ENCODE measurements around the gene EHMT2. TPM values are rescaled to one million over a fixed set of nuclear protein-coding genes. Genes with fewer than 3 reads are reported as not detected.

EHMT2 gene
- total and polyA plus RNA-seq, 2 of the 4 experiments (the other 2 are of a cell fraction), result 38.0 to 51.2 TPM

- Histone ChIP-seq H3K18ac (ENCODE audit: low read depth, low read length) (no peak overlapping the region), H3K9me3 (ENCODE audit: control insufficient read depth, insufficient read depth, low read length) (no peaks in the 10 kb centered on the region), H3K27me3 (ENCODE audit: control insufficient read depth, insufficient read depth, low read length) (no peaks in the 10 kb centered on the region), H3K36me3 (ENCODE audit: control insufficient read depth, insufficient read depth, low read length) (peaks cover 1% of the 10 kb centered on the region), H3K4me2 (ENCODE audit: low read depth, low read length) (peak overlapping the region; percentile 91), H4K5ac (ENCODE audit: low read depth, low read length) (no peak overlapping the region), H3K4ac (ENCODE audit: low read depth, low read length) (peak overlapping the region; percentile 27; the same call in 1 of the 2 replicates), H3K14ac (replicated peaks; ENCODE audit: low read depth, low read length) (peak overlapping the region; percentile 66), H3K23ac (ENCODE audit: low read depth, low read length) (peak overlapping the region; percentile 94; the same call in 1 of the 2 replicates), H2BK20ac (ENCODE audit: low read depth, low read length) (no peak overlapping the region), H3K4me3 (ENCODE audit: insufficient read depth, low read depth, low read length) (peak overlapping the region; percentile 81), H4K20me1 (ENCODE audit: insufficient read depth, low read length) (peaks cover 11% of the 10 kb centered on the region), H2AK5ac (ENCODE audit: low read depth, low read length) (no peak overlapping the region), H2BK15ac (ENCODE audit: low read depth, low read length) (no peak overlapping the region), H2AK9ac (replicated peaks; ENCODE audit: low read depth, low read length, poor library complexity) (peak overlapping the region; percentile 18), H3K9me1 (ENCODE audit: insufficient read depth, low read length) (no peaks in the 10 kb centered on the region), H2BK5ac (ENCODE audit: low read depth, low read length, poor library complexity, severe bottlenecking) (no peak overlapping the region), H3K56ac (ENCODE audit: extremely low read depth, insufficient read depth, low read length) (no peak overlapping the region), H3K79me1 (ENCODE audit: low read depth in 1 of 2, low read length in 2 of 2) (peaks cover 7 to 24% of the 10 kb centered on the region in 2 experiments; a peak in 2 of 4 replicates), H4K91ac (ENCODE audit: insufficient read depth, low read depth, low read length) (no peak overlapping the region), H3K27ac (ENCODE audit: insufficient read depth, low read length) (peak overlapping the region; percentile 31; the same call in 1 of the 2 replicates), H3K9ac (ENCODE audit: low read depth, low read length) (peak overlapping the region; percentile 94), H2BK120ac (ENCODE audit: low read depth, low read length) (no peak overlapping the region), H2AFZ (replicated peaks; ENCODE audit: low read length, poor library complexity) (peak overlapping the region; percentile 21), H4K8ac (ENCODE audit: low read depth in 2 of 2, low read length in 2 of 2) (peak overlapping the region in 1 of 2 experiments; percentile 29; a peak in 1 of 4 replicates), H3K4me1 (ENCODE audit: control insufficient read depth, insufficient read depth, low read length) (peaks cover 7% of the 10 kb centered on the region)
- ATAC-seq (ENCODE audit: low read depth), result no peak
- WGBS, 2 experiments (ENCODE audit: extremely low coverage in 2 of 2, insufficient read length in 1 of 2), result 100% methylated on average over 2 of the region's 6 CpGs; no CpG with 5 or more reads in 1 of the 2 experiments
- in situ Hi-C loops (cut with MboI; ENCODE audit: low sequenced_read_pairs), result loop anchor here (10.0 kb wide), 2 partner anchors 146 to 286 kb away; partner anchors contain the start of genes ATP6V1G2, DDX39B, LY6G5C and NFKBIL1
- CTCF ChIA-PET, result interaction anchor here (0.7 kb wide), 1 partner anchor 17 kb away, joined by 4 read pairs; no protein-coding TSS in a partner anchor
- dilution Hi-C loops (cut with HindIII; ENCODE audit: low sequenced_read_pairs, unreplicated experiment), result no loop called here
- intact Hi-C loops (cut with micrococcal nuclease), result loop anchor here (1.0 to 5.0 kb wide), 6 partner anchors 59 to 169 kb away; partner anchors contain the start of genes ABHD16A, C6orf47, DDAH2 and GPANK1
- POLR2A ChIA-PET (ENCODE audit: unreplicated experiment), result interaction anchor here (0.6 kb wide), 1 partner anchor 24 kb away, joined by 5 read pairs; no protein-coding TSS in a partner anchor
- no peak for DNase-seq
- no peak for TF ChIP-seq FOS (IDR thresholded peaks at IDR 0.05; ENCODE audit: low read depth, low read length)
- no peak for TF ChIP-seq CEBPB (IDR thresholded peaks at IDR 0.05; ENCODE audit: low read depth, low read length)
- TF ChIP-seq RCOR1 (IDR thresholded peaks at IDR 0.05; ENCODE audit: insufficient replicate concordance, low read length), result no peak
- TF ChIP-seq POLR2A (IDR thresholded peaks at IDR 0.05; ENCODE audit: low read depth, low read length), result no peak
- no peak for TF ChIP-seq RFX5 (IDR thresholded peaks at IDR 0.05; ENCODE audit: low read depth, low read length)
- TF ChIP-seq CHD1 (IDR thresholded peaks at IDR 0.05; ENCODE audit: low read depth, low read length), result no peak
- BruUV-seq (replicated peaks), result no TSS peak
Observed at GRCh38 chr6:31830886-31831335, 66.6 kb downstream of the EHMT2 start.

Small RNA genes within 50 kb of the gene (microRNA-seq; reads per million reads assigned to microRNA genes)
- gene AL645922.1 (ENCODE audit: insufficient read depth, insufficient read length) (not detected), gene SNORD48 (ENCODE audit: insufficient read depth, insufficient read length) (1,363 reads per million, percentile 94 among the genes with 10 or more reads in this experiment), gene SNORD52 (ENCODE audit: insufficient read depth, insufficient read length) (not detected)

Small RNA genes within 50 kb of the gene (small RNA-seq; reads per million reads assigned to genes)
- gene AL645922.1, result 0 reads per million in 5 experiments
- 5.8 to 103 (median 46.1) reads per million in 5 experiments for gene SNORD48
- gene SNORD52, result 0 reads per million in 5 experiments

Other genes with a start within 250 kb of the EHMT2 start
Only the 30 nearest of the 36 such genes appear.
- gene LY6G5B, start 227.7 kb downstream of the EHMT2 start, total RNA-seq (2012; rRNA removed), result 1.9 and 2.2 TPM in 2 replicates
- gene LY6G5B, start 227.7 kb downstream of the EHMT2 start, polyA plus RNA-seq (2012; rRNA removed), result 10.2 and 13.6 TPM in 2 replicates
- 0.18 TPM in 1 of 2 replicates, not detected in the other for gene LY6G5C, start 216.6 kb downstream of the EHMT2 start, total RNA-seq (2012; rRNA removed)
- gene LY6G5C, start 216.6 kb downstream of the EHMT2 start, polyA plus RNA-seq (2012; rRNA removed), result 2.0 and 2.1 TPM in 2 replicates
- gene ABHD16A, start 194.4 kb downstream of the EHMT2 start, total RNA-seq (2012; rRNA removed), result 30.3 and 35.1 TPM in 2 replicates
- gene ABHD16A, start 194.4 kb downstream of the EHMT2 start, polyA plus RNA-seq (2012; rRNA removed), result 31.5 and 34.6 TPM in 2 replicates
- not detected in 2 replicates for gene LY6G6F, start 190.8 kb downstream of the EHMT2 start, total RNA-seq (2012; rRNA removed)
- gene LY6G6F, start 190.8 kb downstream of the EHMT2 start, polyA plus RNA-seq (2012; rRNA removed), result not detected in 2 replicates
- gene LY6G6D, start 182.3 kb downstream of the EHMT2 start, total RNA-seq (2012; rRNA removed), result not detected in 2 replicates
- not detected in 2 replicates for gene LY6G6D, start 182.3 kb downstream of the EHMT2 start, polyA plus RNA-seq (2012; rRNA removed)
- not detected in 2 replicates for gene LY6G6C, start 176.0 kb downstream of the EHMT2 start, total RNA-seq (2012; rRNA removed)
- not detected in 2 replicates for gene LY6G6C, start 176.0 kb downstream of the EHMT2 start, polyA plus RNA-seq (2012; rRNA removed)
- not detected in 2 replicates for gene MPIG6B, start 174.3 kb downstream of the EHMT2 start, total RNA-seq (2012; rRNA removed)
- not detected in 2 replicates for gene MPIG6B, start 174.3 kb downstream of the EHMT2 start, polyA plus RNA-seq (2012; rRNA removed)
- gene DDAH2, start 168.4 kb downstream of the EHMT2 start, total RNA-seq (2012; rRNA removed), result 40.0 and 40.7 TPM in 2 replicates
- 57.9 and 58.4 TPM in 2 replicates for gene DDAH2, start 168.4 kb downstream of the EHMT2 start, polyA plus RNA-seq (2012; rRNA removed)
- gene CLIC1, start 161.2 kb downstream of the EHMT2 start, total RNA-seq (2012; rRNA removed), result 992 and 1,185 TPM in 2 replicates
- 692 and 706 TPM in 2 replicates for gene CLIC1, start 161.2 kb downstream of the EHMT2 start, polyA plus RNA-seq (2012; rRNA removed)
- gene MSH5, start 157.7 kb downstream of the EHMT2 start, total RNA-seq (2012; rRNA removed), result 4.7 and 5.6 TPM in 2 replicates
- 14.5 and 15.7 TPM in 2 replicates for gene MSH5, start 157.7 kb downstream of the EHMT2 start, polyA plus RNA-seq (2012; rRNA removed)
- not detected in 2 replicates for gene SAPCD1, start 135.0 kb downstream of the EHMT2 start, total RNA-seq (2012; rRNA removed)
- gene SAPCD1, start 135.0 kb downstream of the EHMT2 start, polyA plus RNA-seq (2012; rRNA removed), result 2.2 and 2.3 TPM in 2 replicates
- under 0.01 and 0.28 TPM in 2 replicates for gene VWA7, start 120.4 kb downstream of the EHMT2 start, total RNA-seq (2012; rRNA removed)
- gene VWA7, start 120.4 kb downstream of the EHMT2 start, polyA plus RNA-seq (2012; rRNA removed), result 1.0 and 1.4 TPM in 2 replicates
- gene VARS1, start 101.9 kb downstream of the EHMT2 start, total RNA-seq (2012; rRNA removed), result 32.2 and 41.2 TPM in 2 replicates
- 39.6 and 42.0 TPM in 2 replicates for gene VARS1, start 101.9 kb downstream of the EHMT2 start, polyA plus RNA-seq (2012; rRNA removed)
- gene LSM2, start 90.7 kb downstream of the EHMT2 start, total RNA-seq (2012; rRNA removed), result 48.0 and 56.3 TPM in 2 replicates
- 55.0 and 61.0 TPM in 2 replicates for gene LSM2, start 90.7 kb downstream of the EHMT2 start, polyA plus RNA-seq (2012; rRNA removed)
- 1.3 and 1.4 TPM in 2 replicates for gene HSPA1L, start 82.4 kb downstream of the EHMT2 start, total RNA-seq (2012; rRNA removed)
- gene HSPA1L, start 82.4 kb downstream of the EHMT2 start, polyA plus RNA-seq (2012; rRNA removed), result 0.97 and 1.0 TPM in 2 replicates
- 94.6 and 102 TPM in 2 replicates for gene HSPA1A, start 82.2 kb downstream of the EHMT2 start, total RNA-seq (2012; rRNA removed)
- gene HSPA1A, start 82.2 kb downstream of the EHMT2 start, polyA plus RNA-seq (2012; rRNA removed), result 93.1 and 95.3 TPM in 2 replicates
- 93.6 and 118 TPM in 2 replicates for gene HSPA1B, start 70.0 kb downstream of the EHMT2 start, total RNA-seq (2012; rRNA removed)
- 59.4 and 61.1 TPM in 2 replicates for gene HSPA1B, start 70.0 kb downstream of the EHMT2 start, polyA plus RNA-seq (2012; rRNA removed)
- 23.6 and 28.5 TPM in 2 replicates for gene NEU1, start 34.9 kb downstream of the EHMT2 start, total RNA-seq (2012; rRNA removed)
- 36.2 and 37.3 TPM in 2 replicates for gene NEU1, start 34.9 kb downstream of the EHMT2 start, polyA plus RNA-seq (2012; rRNA removed)
- gene SLC44A4, start 18.7 kb downstream of the EHMT2 start, total RNA-seq (2012; rRNA removed), result 0.36 TPM in 1 of 2 replicates, not detected in the other
- gene SLC44A4, start 18.7 kb downstream of the EHMT2 start, polyA plus RNA-seq (2012; rRNA removed), result 0.14 and 0.19 TPM in 2 replicates
- 2.0 and 2.5 TPM in 2 replicates for gene ZBTB12, start 4.4 kb upstream of the EHMT2 start, total RNA-seq (2012; rRNA removed)
- gene ZBTB12, start 4.4 kb upstream of the EHMT2 start, polyA plus RNA-seq (2012; rRNA removed), result 8.1 and 8.5 TPM in 2 replicates
- gene C2, start 30.0 kb upstream of the EHMT2 start, total RNA-seq (2012; rRNA removed), result under 0.01 and 0.18 TPM in 2 replicates
- gene C2, start 30.0 kb upstream of the EHMT2 start, polyA plus RNA-seq (2012; rRNA removed), result 0.19 and 0.26 TPM in 2 replicates
- 1.4 and 1.8 TPM in 2 replicates for gene CFB, start 48.4 kb upstream of the EHMT2 start, total RNA-seq (2012; rRNA removed)
- 5.8 and 6.1 TPM in 2 replicates for gene CFB, start 48.4 kb upstream of the EHMT2 start, polyA plus RNA-seq (2012; rRNA removed)
- gene NELFE, start 61.3 kb upstream of the EHMT2 start, total RNA-seq (2012; rRNA removed), result 76.0 and 90.8 TPM in 2 replicates
- 63.6 and 65.4 TPM in 2 replicates for gene NELFE, start 61.3 kb upstream of the EHMT2 start, polyA plus RNA-seq (2012; rRNA removed)
- 30.6 and 34.7 TPM in 2 replicates for gene SKIC2, start 61.5 kb upstream of the EHMT2 start, total RNA-seq (2012; rRNA removed)
- gene SKIC2, start 61.5 kb upstream of the EHMT2 start, polyA plus RNA-seq (2012; rRNA removed), result 46.0 and 46.3 TPM in 2 replicates
- gene DXO, start 74.4 kb upstream of the EHMT2 start, total RNA-seq (2012; rRNA removed), result 7.8 and 9.3 TPM in 2 replicates
- 21.4 and 22.1 TPM in 2 replicates for gene DXO, start 74.4 kb upstream of the EHMT2 start, polyA plus RNA-seq (2012; rRNA removed)
- gene C4A, start 84.4 kb upstream of the EHMT2 start, total RNA-seq (2012; rRNA removed), result 0.83 and 0.90 TPM in 2 replicates
- 3.6 and 3.8 TPM in 2 replicates for gene C4A, start 84.4 kb upstream of the EHMT2 start, polyA plus RNA-seq (2012; rRNA removed)
- 0.54 and 0.56 TPM in 2 replicates for gene C4B, start 117.1 kb upstream of the EHMT2 start, total RNA-seq (2012; rRNA removed)
- 4.2 and 4.4 TPM in 2 replicates for gene C4B, start 117.1 kb upstream of the EHMT2 start, polyA plus RNA-seq (2012; rRNA removed)
- not detected in 2 replicates for gene CYP21A2, start 140.7 kb upstream of the EHMT2 start, total RNA-seq (2012; rRNA removed)
- 0.03 and 0.10 TPM in 2 replicates for gene CYP21A2, start 140.7 kb upstream of the EHMT2 start, polyA plus RNA-seq (2012; rRNA removed)
- gene TNXB, start 211.6 kb upstream of the EHMT2 start, total RNA-seq (2012; rRNA removed), result under 0.01 TPM in 1 of 2 replicates, not detected in the other
- gene TNXB, start 211.6 kb upstream of the EHMT2 start, polyA plus RNA-seq (2012; rRNA removed), result 0.05 and 0.42 TPM in 2 replicates
- gene ATF6B, start 230.5 kb upstream of the EHMT2 start, total RNA-seq (2012; rRNA removed), result 5.3 and 7.9 TPM in 2 replicates
- 62.6 and 69.6 TPM in 2 replicates for gene ATF6B, start 230.5 kb upstream of the EHMT2 start, polyA plus RNA-seq (2012; rRNA removed)